Measurements from ENCODE around the gene SPRTN. TPM values are rescaled to one million over a fixed set of nuclear protein-coding genes. Genes with fewer than 3 reads are reported as not detected.
A peak's percentile ranks its signal among the peaks of the same experiment; 100 is the strongest.

SPRTN gene
- polyA plus RNA-seq: 17.1 TPM

GRCh38 chr1:231338270-231339128 is at the start of gene SPRTN:
TSS of gene SPRTN (plus strand) at chr1:231338293. CDS start at chr1:231338384, 91 bp downstream.
- Mint-ChIP-seq H3K4me3 (peak within 1 kb of the TSS; percentile 97 to 100 (median 100)), H3K27me3 (no peaks in the 10 kb centered on the region), H3K4me1 (peaks cover 30 to 48% (median 45%) of the 10 kb centered on the region in 3 donors), H3K36me3 (peaks cover 5% of the 10 kb centered on the region), H3K27ac (peak within 1 kb of the TSS; percentile 95 to 100 (median 100)), H3K9me3 (no peaks in the 10 kb centered on the region)

- Mint-ChIP-seq H3K27ac (no peak overlapping the region), H3K36me3 (peaks cover 5% of the 10 kb centered on the region), H3K4me3 (no peak overlapping the region), H3K9me3 (no peaks in the 10 kb centered on the region), H3K4me1 (no peaks in the 10 kb centered on the region), H3K27me3 (no peaks in the 10 kb centered on the region)
These were observed 42.2 kb upstream of the SPRTN start for GRCh38 chr1:231295938-231296337.

- no peak overlapping the region for H3K4me3 Mint-ChIP-seq
- H3K27me3 Mint-ChIP-seq: no peaks in the 10 kb centered on the region
- no peaks in the 10 kb centered on the region for H3K9me3 Mint-ChIP-seq
These were observed 36.1 kb upstream of the SPRTN start for GRCh38 chr1:231301990-231302389.

GRCh38 chr1:231310391-231310934 is 27.6 kb upstream of the SPRTN start:
- H3K4me3 Mint-ChIP-seq: no peak overlapping the region
- H3K27ac Mint-ChIP-seq: no peak overlapping the region
- peaks cover 3% of the 10 kb centered on the region for H3K36me3 Mint-ChIP-seq
- H3K27me3 Mint-ChIP-seq: no peaks in the 10 kb centered on the region
- H3K4me1 Mint-ChIP-seq: no peaks in the 10 kb centered on the region
- no peaks in the 10 kb centered on the region for H3K9me3 Mint-ChIP-seq

More at GRCh38 chr1:231301990-231302389, 36.1 kb upstream of the SPRTN start:
- Mint-ChIP-seq H3K4me1 (no peaks in the 10 kb centered on the region), H3K36me3 (peaks cover 2% of the 10 kb centered on the region), H3K27ac (no peak overlapping the region)

- no peak overlapping the region for H3K27ac Mint-ChIP-seq
- H3K27me3 Mint-ChIP-seq: no peaks in the 10 kb centered on the region
- no peaks in the 10 kb centered on the region for H3K9me3 Mint-ChIP-seq
- H3K4me3 Mint-ChIP-seq: no peak overlapping the region
- H3K4me1 Mint-ChIP-seq: peaks cover 0 to 3% (median 0%) of the 10 kb centered on the region in 3 donors
- peaks cover 3% of the 10 kb centered on the region for H3K36me3 Mint-ChIP-seq
These were observed 26.2 kb upstream of the SPRTN start for GRCh38 chr1:231311720-231312431.

GRCh38 chr1:231312432-231312788 is 25.7 kb upstream of the SPRTN start:
- no peaks in the 10 kb centered on the region for H3K9me3 Mint-ChIP-seq
- no peak overlapping the region for H3K4me3 Mint-ChIP-seq
- H3K27ac Mint-ChIP-seq: no peak overlapping the region
- H3K27me3 Mint-ChIP-seq: no peaks in the 10 kb centered on the region
- H3K4me1 Mint-ChIP-seq: peaks cover 0 to 3% (median 0%) of the 10 kb centered on the region in 3 donors
- peaks cover 3% of the 10 kb centered on the region for H3K36me3 Mint-ChIP-seq

GRCh38 chr1:231313661-231314060 is 24.4 kb upstream of the SPRTN start:
- Mint-ChIP-seq H3K36me3 (no peaks in the 10 kb centered on the region), H3K9me3 (no peaks in the 10 kb centered on the region), H3K4me3 (no peak overlapping the region), H3K4me1 (peaks cover 0 to 3% (median 0%) of the 10 kb centered on the region in 3 donors), H3K27me3 (no peaks in the 10 kb centered on the region), H3K27ac (no peak overlapping the region)

GRCh38 chr1:231315887-231316286 is 22.2 kb upstream of the SPRTN start:
- Mint-ChIP-seq H3K9me3 (no peaks in the 10 kb centered on the region), H3K36me3 (no peaks in the 10 kb centered on the region), H3K4me1 (peaks cover 0 to 3% (median 0%) of the 10 kb centered on the region in 3 donors), H3K27ac (no peak overlapping the region), H3K27me3 (no peaks in the 10 kb centered on the region), H3K4me3 (no peak overlapping the region)

GRCh38 chr1:231317306-231318014 is 20.6 kb upstream of the SPRTN start:
- Mint-ChIP-seq H3K4me1 (peaks cover 0 to 3% (median 0%) of the 10 kb centered on the region in 3 donors), H3K36me3 (no peaks in the 10 kb centered on the region), H3K9me3 (no peaks in the 10 kb centered on the region), H3K27me3 (no peaks in the 10 kb centered on the region), H3K27ac (peak overlapping the region in 1 of 3 donors; percentile 67), H3K4me3 (no peak overlapping the region)

GRCh38 chr1:231318015-231318355 is 20.1 kb upstream of the SPRTN start:
- Mint-ChIP-seq H3K9me3 (no peaks in the 10 kb centered on the region), H3K27ac (peak overlapping the region in 1 of 3 donors; percentile 67), H3K4me3 (no peak overlapping the region), H3K4me1 (peaks cover 0 to 3% (median 0%) of the 10 kb centered on the region in 3 donors), H3K36me3 (no peaks in the 10 kb centered on the region), H3K27me3 (no peaks in the 10 kb centered on the region)

- no peaks in the 10 kb centered on the region for H3K36me3 Mint-ChIP-seq
- no peak overlapping the region for H3K27ac Mint-ChIP-seq
- H3K9me3 Mint-ChIP-seq: no peaks in the 10 kb centered on the region
- H3K27me3 Mint-ChIP-seq: no peaks in the 10 kb centered on the region
- no peak overlapping the region for H3K4me3 Mint-ChIP-seq
- peaks cover 0 to 3% (median 0%) of the 10 kb centered on the region in 3 donors for H3K4me1 Mint-ChIP-seq
These were observed 19.5 kb upstream of the SPRTN start for GRCh38 chr1:231318568-231318967.

GRCh38 chr1:231319080-231319479 is 19.0 kb upstream of the SPRTN start:
- Mint-ChIP-seq H3K4me3 (no peak overlapping the region), H3K4me1 (peaks cover 0 to 3% (median 0%) of the 10 kb centered on the region in 3 donors), H3K36me3 (no peaks in the 10 kb centered on the region), H3K27me3 (no peaks in the 10 kb centered on the region), H3K27ac (peak overlapping the region in 1 of 3 donors; percentile 67), H3K9me3 (no peaks in the 10 kb centered on the region)

- Mint-ChIP-seq H3K36me3 (no peaks in the 10 kb centered on the region), H3K4me3 (no peak overlapping the region), H3K27me3 (no peaks in the 10 kb centered on the region), H3K9me3 (no peaks in the 10 kb centered on the region), H3K27ac (no peak overlapping the region), H3K4me1 (no peaks in the 10 kb centered on the region)
These were observed 15.1 kb upstream of the SPRTN start for GRCh38 chr1:231322880-231323530.

GRCh38 chr1:231324660-231325059 is 13.4 kb upstream of the SPRTN start:
- Mint-ChIP-seq H3K4me3 (no peak overlapping the region), H3K27ac (no peak overlapping the region), H3K9me3 (no peaks in the 10 kb centered on the region), H3K27me3 (no peaks in the 10 kb centered on the region), H3K4me1 (peaks cover 3 to 9% (median 5%) of the 10 kb centered on the region in 3 donors), H3K36me3 (no peaks in the 10 kb centered on the region)
